Measurements from ENCODE around the gene TEX36.
"Not testable (repeated sequence)": the region's sequence is repeated elsewhere in the genome, so short reads cannot be mapped to it uniquely, and the experiment has no call there.

TEX36 gene

GRCh38 chr10:125634606-125635005 lies 48.4 kb downstream of the TEX36 start:
- no peak for DNase-seq (ENCODE audit: low read depth in 2 of 2, low spot score in 1 of 2)

GRCh38 chr10:125633517-125633999 lies 49.4 kb downstream of the TEX36 start:
- DNase-seq (ENCODE audit: low read depth in 2 of 2, low spot score in 1 of 2), result no peak

GRCh38 chr10:125631806-125632205 lies 51.2 kb downstream of the TEX36 start:
- no peak for DNase-seq (ENCODE audit: low read depth in 2 of 2, low spot score in 1 of 2)

- no peak for DNase-seq (ENCODE audit: low read depth in 2 of 2, low spot score in 1 of 2)
These were observed 53.1 kb downstream of the TEX36 start for GRCh38 chr10:125629758-125630376.

GRCh38 chr10:125628104-125629049 lies 54.6 kb downstream of the TEX36 start:
- DNase-seq (ENCODE audit: low read depth in 2 of 2, low spot score in 1 of 2), result no peak

GRCh38 chr10:125627646-125628045 lies 55.3 kb downstream of the TEX36 start:
- DNase-seq (ENCODE audit: low read depth in 2 of 2, low spot score in 1 of 2), result no peak

GRCh38 chr10:125626671-125627070 lies 56.3 kb downstream of the TEX36 start:
- DNase-seq (ENCODE audit: low read depth in 2 of 2, low spot score in 1 of 2), result no peak

GRCh38 chr10:125625586-125625985 lies 57.4 kb downstream of the TEX36 start:
- no peak for DNase-seq (ENCODE audit: low read depth in 2 of 2, low spot score in 1 of 2)

GRCh38 chr10:125624800-125625199 lies 58.2 kb downstream of the TEX36 start:
- no peak for DNase-seq (ENCODE audit: low read depth in 2 of 2, low spot score in 1 of 2)

- DNase-seq (ENCODE audit: low read depth in 2 of 2, low spot score in 1 of 2), result no peak
These were observed 61.9 kb downstream of the TEX36 start for GRCh38 chr10:125621052-125621451.

- DNase-seq (ENCODE audit: low read depth in 2 of 2, low spot score in 1 of 2), result no peak
These were observed 62.6 kb downstream of the TEX36 start for GRCh38 chr10:125620401-125620800.

GRCh38 chr10:125613062-125613461 lies 69.9 kb downstream of the TEX36 start:
- not testable (repeated sequence) for DNase-seq (ENCODE audit: low read depth in 2 of 2, low spot score in 1 of 2)

GRCh38 chr10:125611756-125612155 lies 71.2 kb downstream of the TEX36 start:
- DNase-seq (ENCODE audit: low read depth in 2 of 2, low spot score in 1 of 2), result no peak

GRCh38 chr10:125611216-125611615 lies 71.7 kb downstream of the TEX36 start:
- no peak for DNase-seq (ENCODE audit: low read depth in 2 of 2, low spot score in 1 of 2)

GRCh38 chr10:125609859-125610258 lies 73.1 kb downstream of the TEX36 start:
- DNase-seq (ENCODE audit: low read depth in 2 of 2, low spot score in 1 of 2), result no peak

GRCh38 chr10:125608474-125608873 lies 74.5 kb downstream of the TEX36 start:
- DNase-seq (ENCODE audit: low read depth in 2 of 2, low spot score in 1 of 2), result no peak

- no peak for DNase-seq (ENCODE audit: low read depth in 2 of 2, low spot score in 1 of 2)
These were observed 75.2 kb downstream of the TEX36 start for GRCh38 chr10:125607689-125608290.

GRCh38 chr10:125606414-125607010 lies 76.5 kb downstream of the TEX36 start:
- no peak for DNase-seq (ENCODE audit: low read depth in 2 of 2, low spot score in 1 of 2)
